HL-60 (cell line): Measurements from ENCODE around the gene MSH3.

Source experiments
- CTCF ChIP-seq: IDR thresholded peaks from one replicate; pipeline ENCODE4 v1.5.1; 2011; ENCODE audit warnings: low read length, control low read depth, inconsistent platforms; ENCODE audit not compliant: insufficient read depth
- GABPA ChIP-seq: IDR thresholded peaks from 2 replicates; pipeline ENCODE4 v1.6.1; 2012; ENCODE audit warnings: low read depth
- POLR2AphosphoS5 ChIP-seq: IDR thresholded peaks from 2 replicates; pipeline ENCODE4 v1.6.1; 2012; ENCODE audit warnings: low read depth

DNA sequence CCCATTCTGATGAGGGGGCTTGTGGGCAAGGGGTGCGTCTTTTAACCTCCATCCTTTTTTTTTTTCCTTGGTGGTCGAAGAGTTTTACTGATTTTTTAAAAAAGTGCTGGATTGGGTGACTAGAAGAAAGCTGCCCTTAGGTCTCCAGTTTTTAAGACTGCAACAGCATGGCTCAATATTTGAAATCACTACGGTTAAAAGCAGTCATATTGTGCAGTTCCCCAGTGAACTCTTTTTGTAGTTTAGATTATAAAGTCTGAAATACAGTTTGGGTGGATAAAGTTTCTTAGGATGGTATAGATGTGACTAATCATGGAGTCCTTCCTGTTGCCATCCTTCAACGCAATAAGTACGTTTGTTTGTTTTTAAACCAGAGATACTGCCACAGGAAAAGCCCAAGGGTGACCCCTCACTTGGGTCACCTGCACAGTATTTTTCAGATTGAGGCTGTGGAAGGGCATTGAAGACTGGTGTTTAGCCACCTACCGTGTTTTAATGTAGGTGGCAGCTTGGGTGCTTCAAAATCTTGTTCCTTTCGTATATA lies 851 bp downstream of the MSH3 start:
- no peak for TF ChIP-seq CTCF
- no peak for TF ChIP-seq POLR2AphosphoS5
- no peak for TF ChIP-seq GABPA
